T-helper 1 cell treated with Interleukin-12 subunit alpha and Interleukin-12 subunit beta and Interleukin-4 antibody, amounts not matched to agents 30 μg/mL and 1 μg/mL, for 36 hours (primary cell): ENCODE measurements around the gene KLHL22.

Experiments
- H3K27ac Mint-ChIP-seq: one replicate; pipeline ENCODE4 v1.8.0; 2021; ENCODE audit warnings: mild to moderate bottlenecking, mixed read lengths
- H3K27me3 Mint-ChIP-seq: one replicate; pipeline ENCODE4 v1.8.0; 2021; ENCODE audit warnings: low read depth, mixed read lengths
- H3K36me3 Mint-ChIP-seq: one replicate; pipeline ENCODE4 v1.8.0; 2021; ENCODE audit warnings: low read depth, mixed read lengths
- H3K4me1 Mint-ChIP-seq: one replicate; pipeline ENCODE4 v1.8.0; 2021; ENCODE audit warnings: low read depth, mixed read lengths
- H3K4me3 Mint-ChIP-seq: one replicate; pipeline ENCODE4 v1.8.0; 2021; ENCODE audit warnings: mild to moderate bottlenecking, moderate library complexity, mixed read lengths
- H3K9me3 Mint-ChIP-seq: one replicate; pipeline ENCODE4 v1.8.0; 2021; ENCODE audit warnings: mixed read lengths

The KLHL22 gene

GRCh38 chr22:20433686-20434241 is 61.8 kb downstream of the KLHL22 start:
- Mint-ChIP-seq H3K27ac (no peak overlapping the region), H3K36me3 (peaks cover 3% of the 10 kb centered on the region), H3K4me3 (no peak overlapping the region), H3K9me3 (no peaks in the 10 kb centered on the region), H3K27me3 (peaks cover 77% of the 10 kb centered on the region), H3K4me1 (peaks cover 16% of the 10 kb centered on the region)

DNA sequence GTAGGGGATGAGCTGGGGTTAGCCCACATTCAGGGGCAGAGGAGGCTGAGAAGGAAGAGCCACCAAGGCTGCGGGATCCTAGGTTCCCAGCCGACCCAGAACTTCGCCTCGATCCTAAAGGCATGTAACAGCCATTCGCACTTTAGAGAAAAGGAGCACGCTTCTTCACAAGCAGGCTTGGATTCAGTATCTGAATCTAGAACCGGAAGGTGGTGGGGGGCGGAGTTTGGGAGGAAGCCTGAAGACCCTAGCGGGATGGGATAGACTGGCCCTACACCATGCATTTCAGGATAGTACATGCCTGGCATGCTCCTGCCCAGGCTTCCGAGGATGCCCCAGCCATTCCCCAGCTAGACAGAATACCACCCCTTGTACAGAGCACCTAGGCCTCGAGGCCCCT is 62.4 kb downstream of the KLHL22 start:
- Mint-ChIP-seq H3K4me3 (no peak overlapping the region), H3K36me3 (peaks cover 3% of the 10 kb centered on the region), H3K27ac (no peak overlapping the region), H3K4me1 (peaks cover 16% of the 10 kb centered on the region), H3K9me3 (no peaks in the 10 kb centered on the region), H3K27me3 (peaks cover 77% of the 10 kb centered on the region)

- Mint-ChIP-seq H3K27me3 (peaks cover 81% of the 10 kb centered on the region), H3K27ac (no peak overlapping the region), H3K9me3 (no peaks in the 10 kb centered on the region), H3K4me3 (no peak overlapping the region), H3K4me1 (peaks cover 14% of the 10 kb centered on the region), H3K36me3 (peaks cover 3% of the 10 kb centered on the region)
These were observed 63.3 kb downstream of the KLHL22 start for GRCh38 chr22:20432244-20432686.

DNA sequence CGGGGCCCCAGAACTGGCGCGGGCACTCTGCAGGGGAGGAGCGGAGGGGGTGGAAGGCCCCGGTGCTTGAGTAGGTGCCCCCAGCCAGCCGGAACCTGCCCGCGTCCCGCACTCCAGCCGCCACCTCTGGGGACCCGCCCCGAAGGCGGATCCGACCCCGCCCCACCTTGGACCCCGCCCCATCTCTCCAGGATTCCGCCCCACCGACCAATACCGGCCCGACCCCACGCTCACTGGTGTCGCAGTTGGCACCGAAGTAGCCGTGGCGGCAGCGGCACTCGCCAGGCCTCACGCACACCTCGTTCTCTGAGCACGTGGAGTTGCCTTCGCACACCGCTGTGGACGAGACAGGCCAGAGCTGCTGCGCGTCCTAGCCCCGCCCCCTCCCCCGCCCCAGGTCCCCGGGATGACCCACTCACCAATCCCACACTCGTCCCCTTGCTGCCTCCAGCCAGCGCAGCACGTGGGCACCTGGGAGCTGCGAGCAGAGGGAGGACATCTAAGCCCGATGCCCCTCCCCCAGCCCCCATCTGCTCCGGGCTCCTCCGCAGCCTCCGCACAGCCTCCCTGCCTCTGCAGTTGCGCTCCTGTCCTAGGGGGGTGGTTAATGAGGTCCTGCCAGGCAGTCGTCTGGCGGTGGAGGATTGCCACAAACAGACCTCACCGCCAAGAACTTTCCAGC is 63.9 kb downstream of the KLHL22 start:
- peaks cover 10% of the 10 kb centered on the region for H3K4me1 Mint-ChIP-seq
- H3K27ac Mint-ChIP-seq = no peak overlapping the region
- H3K4me3 Mint-ChIP-seq = no peak overlapping the region
- H3K27me3 Mint-ChIP-seq = peaks cover 81% of the 10 kb centered on the region
- no peaks in the 10 kb centered on the region for H3K9me3 Mint-ChIP-seq
- peaks cover 3% of the 10 kb centered on the region for H3K36me3 Mint-ChIP-seq

- peaks cover 10% of the 10 kb centered on the region for H3K4me1 Mint-ChIP-seq
- peaks cover 3% of the 10 kb centered on the region for H3K36me3 Mint-ChIP-seq
- H3K27ac Mint-ChIP-seq = no peak overlapping the region
- H3K27me3 Mint-ChIP-seq = peaks cover 82% of the 10 kb centered on the region
- no peaks in the 10 kb centered on the region for H3K9me3 Mint-ChIP-seq
- peak overlapping the region; percentile 28 for H3K4me3 Mint-ChIP-seq
These were observed 64.7 kb downstream of the KLHL22 start for GRCh38 chr22:20430720-20431510.

DNA sequence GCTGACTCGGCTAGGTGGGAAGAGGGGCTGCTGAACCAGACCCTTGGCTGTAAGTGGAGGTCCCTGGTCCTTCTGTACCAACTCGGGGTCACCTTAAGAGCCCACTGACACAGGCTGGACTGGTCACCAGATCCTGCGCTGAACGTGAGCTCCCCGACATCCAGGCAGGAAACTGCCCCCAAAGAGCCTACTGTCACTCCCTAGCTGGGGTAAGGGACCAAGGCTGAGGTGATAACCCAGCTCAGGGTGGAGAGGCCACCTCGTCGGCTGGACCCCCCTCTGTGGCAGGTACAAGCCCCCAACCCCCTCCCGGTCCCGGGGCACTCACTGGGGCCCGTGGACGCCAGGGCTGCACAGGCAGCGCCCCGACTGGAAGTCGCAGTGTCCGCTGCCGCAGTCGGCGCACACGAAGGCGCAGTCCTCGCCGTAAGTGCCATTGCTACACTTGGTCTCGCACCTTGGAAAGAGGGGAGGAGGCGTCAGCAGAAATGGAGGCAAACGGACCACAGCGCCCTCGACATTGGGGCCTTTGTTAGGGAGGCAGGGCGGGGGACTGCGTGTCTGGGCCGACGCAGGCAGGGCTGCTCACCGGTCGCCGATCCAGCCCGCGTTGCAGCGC is 65.4 kb downstream of the KLHL22 start:
- no peaks in the 10 kb centered on the region for H3K9me3 Mint-ChIP-seq
- peaks cover 10% of the 10 kb centered on the region for H3K4me1 Mint-ChIP-seq
- peaks cover 75% of the 10 kb centered on the region for H3K27me3 Mint-ChIP-seq
- H3K4me3 Mint-ChIP-seq = no peak overlapping the region
- no peak overlapping the region for H3K27ac Mint-ChIP-seq
- peaks cover 3% of the 10 kb centered on the region for H3K36me3 Mint-ChIP-seq

- Mint-ChIP-seq H3K27ac (no peak overlapping the region), H3K4me1 (peaks cover 7% of the 10 kb centered on the region), H3K9me3 (no peaks in the 10 kb centered on the region), H3K36me3 (peaks cover 3% of the 10 kb centered on the region), H3K27me3 (peaks cover 72% of the 10 kb centered on the region), H3K4me3 (peak overlapping the region; percentile 81)
These were observed 66.1 kb downstream of the KLHL22 start for GRCh38 chr22:20429254-20430100.

DNA sequence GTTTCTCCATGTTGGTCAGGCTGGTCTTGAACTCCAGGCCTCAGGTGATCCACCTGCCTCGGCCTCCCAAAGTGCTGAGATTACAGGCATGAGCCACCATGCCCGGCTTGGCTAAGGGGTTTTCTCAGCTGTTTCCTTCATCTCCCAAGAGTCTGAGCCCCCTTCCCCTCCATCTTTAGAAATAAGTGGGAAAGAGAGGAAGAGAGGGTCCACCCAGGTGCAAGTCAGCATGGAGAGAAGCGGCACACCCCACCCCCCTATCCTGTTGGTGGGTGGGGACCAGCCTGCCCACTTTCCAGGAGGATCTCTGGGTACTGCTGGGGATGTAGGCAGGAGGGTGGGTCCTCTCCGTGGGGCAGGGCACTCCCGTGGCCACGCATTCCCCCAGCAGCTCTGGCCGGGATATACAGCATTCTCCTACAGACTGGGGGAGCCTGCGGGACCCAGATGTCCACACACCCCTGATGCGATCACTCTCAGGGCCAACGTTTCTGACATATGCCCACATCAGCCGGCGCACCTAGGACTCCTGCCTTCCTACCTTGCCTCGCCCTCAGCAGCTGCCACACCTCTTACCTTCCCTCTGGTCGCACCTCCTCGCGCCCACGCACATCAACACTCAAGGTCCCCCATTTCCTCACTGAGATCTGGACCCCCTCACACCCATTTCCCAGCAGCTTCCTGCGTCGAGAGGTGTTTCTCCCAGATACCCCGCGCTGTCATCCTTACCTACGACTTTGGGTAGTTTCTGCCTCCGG is 66.9 kb downstream of the KLHL22 start:
- Mint-ChIP-seq H3K9me3 (no peaks in the 10 kb centered on the region), H3K36me3 (peaks cover 3% of the 10 kb centered on the region), H3K4me1 (peaks cover 7% of the 10 kb centered on the region), H3K4me3 (peak overlapping the region; percentile 81), H3K27me3 (peaks cover 69% of the 10 kb centered on the region), H3K27ac (no peak overlapping the region)

GRCh38 chr22:20427945-20428417 is 67.6 kb downstream of the KLHL22 start:
- Mint-ChIP-seq H3K4me1 (peaks cover 9% of the 10 kb centered on the region), H3K4me3 (no peak overlapping the region), H3K27ac (no peak overlapping the region), H3K27me3 (peaks cover 68% of the 10 kb centered on the region), H3K36me3 (peaks cover 5% of the 10 kb centered on the region), H3K9me3 (no peaks in the 10 kb centered on the region)

GRCh38 chr22:20427104-20427944 is 68.3 kb downstream of the KLHL22 start:
- Mint-ChIP-seq H3K9me3 (no peaks in the 10 kb centered on the region), H3K4me1 (peaks cover 9% of the 10 kb centered on the region), H3K27me3 (peaks cover 62% of the 10 kb centered on the region), H3K27ac (no peak overlapping the region), H3K36me3 (peaks cover 5% of the 10 kb centered on the region), H3K4me3 (no peak overlapping the region)

GRCh38 chr22:20426259-20426615 is 69.4 kb downstream of the KLHL22 start:
- Mint-ChIP-seq H3K9me3 (no peaks in the 10 kb centered on the region), H3K27me3 (peaks cover 52% of the 10 kb centered on the region), H3K4me1 (peaks cover 6% of the 10 kb centered on the region), H3K36me3 (peaks cover 5% of the 10 kb centered on the region), H3K4me3 (no peak overlapping the region), H3K27ac (no peak overlapping the region)

DNA sequence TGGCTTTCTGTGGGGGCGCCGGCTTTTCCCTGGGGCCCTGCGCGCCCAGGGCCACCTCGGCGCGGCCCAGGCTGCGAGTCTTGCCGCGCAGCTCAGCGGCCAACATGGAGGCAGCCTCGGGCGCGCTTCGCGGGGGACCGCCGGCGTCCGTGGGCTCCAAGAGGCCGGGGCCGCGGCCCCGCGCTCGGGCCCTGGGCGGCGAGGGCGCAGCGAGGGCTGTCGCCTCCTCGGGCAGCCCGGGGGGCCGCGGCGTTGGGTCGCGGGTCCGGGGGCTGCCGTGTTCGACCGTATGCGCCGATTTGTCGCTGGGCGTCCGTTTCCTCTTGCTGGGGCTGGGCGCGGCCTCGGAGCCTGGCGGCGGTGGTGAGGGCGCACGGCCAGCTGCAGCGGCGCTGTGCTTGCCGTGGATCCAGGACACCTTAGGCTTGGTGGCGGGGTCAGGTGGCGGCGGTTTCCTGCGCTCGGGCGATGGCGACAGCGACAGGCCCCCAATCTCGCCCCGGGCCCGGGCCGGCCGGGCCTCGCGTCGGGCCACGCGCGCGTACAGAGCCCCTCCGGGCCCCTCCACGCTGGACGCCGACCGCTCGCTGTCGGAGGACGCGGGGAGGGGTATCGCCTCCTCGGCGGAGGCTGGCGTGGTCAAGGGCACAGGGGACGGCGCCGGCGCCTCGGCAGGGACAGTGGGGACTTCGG is 69.9 kb downstream of the KLHL22 start:
- peaks cover 49% of the 10 kb centered on the region for H3K27me3 Mint-ChIP-seq
- no peak overlapping the region for H3K4me3 Mint-ChIP-seq
- H3K9me3 Mint-ChIP-seq = no peaks in the 10 kb centered on the region
- no peak overlapping the region for H3K27ac Mint-ChIP-seq
- peaks cover 5% of the 10 kb centered on the region for H3K36me3 Mint-ChIP-seq
- peaks cover 6% of the 10 kb centered on the region for H3K4me1 Mint-ChIP-seq
